Inflammatory macrophage treated with lipopolysaccharide for 4 hours (primary cell): ENCODE measurements around the gene ZFYVE1.
"Not testable (repeated sequence)": the region's sequence is repeated elsewhere in the genome, so short reads cannot be mapped to it uniquely, and the experiment has no call there.

Source experiments
- DNase-seq: peaks from one replicate; pipeline ENCODE4 v3.0.0-alpha.2; 2020

The ZFYVE1 gene

GRCh38 chr14:72999316-72999715 is 27.6 kb downstream of the ZFYVE1 start:
- DNase-seq = no peak

- DNase-seq = no peak
Measured at GRCh38 chr14:72998252-72998903, 28.5 kb downstream of the ZFYVE1 start.

GRCh38 chr14:72996916-72997315 is 30.0 kb downstream of the ZFYVE1 start:
- DNase-seq = no peak

GRCh38 chr14:72990171-72990570 is 36.7 kb downstream of the ZFYVE1 start:
- no peak for DNase-seq

- DNase-seq = no peak
Measured at GRCh38 chr14:72986857-72987256, 40.0 kb downstream of the ZFYVE1 start.

- DNase-seq = no peak
Measured at GRCh38 chr14:72986214-72986613, 40.7 kb downstream of the ZFYVE1 start.

- no peak for DNase-seq
Measured at GRCh38 chr14:72982146-72982708, 44.7 kb downstream of the ZFYVE1 start.

GRCh38 chr14:72980863-72981262 is 46.0 kb downstream of the ZFYVE1 start:
- DNase-seq = no peak

- no peak for DNase-seq
Measured at GRCh38 chr14:72978856-72979255, 48.0 kb downstream of the ZFYVE1 start.

- no peak for DNase-seq
Measured at GRCh38 chr14:72975770-72976169, 51.1 kb downstream of the ZFYVE1 start.

GRCh38 chr14:72974661-72975060 is 52.2 kb downstream of the ZFYVE1 start:
- DNase-seq = no peak

- no peak for DNase-seq
Measured at GRCh38 chr14:72970824-72971434, 56.0 kb downstream of the ZFYVE1 start.

GRCh38 chr14:72970058-72970630 is 56.8 kb downstream of the ZFYVE1 start:
- DNase-seq = no peak

- no peak for DNase-seq
Measured at GRCh38 chr14:72968316-72968715, 58.6 kb downstream of the ZFYVE1 start.

GRCh38 chr14:72966038-72966437 is 60.9 kb downstream of the ZFYVE1 start:
- no peak for DNase-seq

- DNase-seq = no peak
Measured at GRCh38 chr14:72965249-72965648, 61.7 kb downstream of the ZFYVE1 start.

- DNase-seq = no peak
Measured at GRCh38 chr14:72962829-72963312, 64.0 kb downstream of the ZFYVE1 start.

- DNase-seq = not testable (repeated sequence)
Measured at GRCh38 chr14:72962336-72962754, 64.6 kb downstream of the ZFYVE1 start.

GRCh38 chr14:72961579-72962335 is 65.1 kb downstream of the ZFYVE1 start:
- no peak for DNase-seq

GRCh38 chr14:72961016-72961415 is 65.9 kb downstream of the ZFYVE1 start:
- DNase-seq = not testable (repeated sequence)

- no peak for DNase-seq
Measured at GRCh38 chr14:72958548-72958947, 68.4 kb downstream of the ZFYVE1 start.

- DNase-seq = no peak
Measured at GRCh38 chr14:72957213-72957612, 69.7 kb downstream of the ZFYVE1 start.

GRCh38 chr14:72956741-72957140 is 70.2 kb downstream of the ZFYVE1 start:
- DNase-seq = not testable (repeated sequence)
